Skin epidermis (tissue), 12 donors: Measurements from ENCODE around the gene SPIRE1.
"Not testable (repeated sequence)": the region's sequence is repeated elsewhere in the genome, so short reads cannot be mapped to it uniquely, and the experiment has no call there.

ENCODE experiments used
- H3K27ac ChIP-seq, 21 experiments: fragments of 200-600 bp; sonication (generic) in 11 of 21; one replicate each; pipeline ENCODE4 v1.5.0; 2020; ENCODE audit warnings: mild to moderate bottlenecking in 3 of 21, inconsistent platforms in 2 of 21, moderate library complexity in 2 of 21
- H3K4me3 ChIP-seq, 7 experiments: fragments of 200-600 bp; sonication (generic) in 2 of 7; one replicate each; pipeline ENCODE4 v1.5.0; 2020; ENCODE audit warnings: inconsistent platforms in 2 of 7, mild to moderate bottlenecking in 2 of 7, moderate library complexity in 1 of 7

SPIRE1 gene

GRCh38 chr18:12652861-12653401, 5.0 kb downstream of the SPIRE1 start:
- Histone ChIP-seq H3K27ac (peak overlapping the region in 3 of 21 experiments; percentile 7 to 28 (median 7)), H3K4me3 (no peak overlapping the region)

DNA sequence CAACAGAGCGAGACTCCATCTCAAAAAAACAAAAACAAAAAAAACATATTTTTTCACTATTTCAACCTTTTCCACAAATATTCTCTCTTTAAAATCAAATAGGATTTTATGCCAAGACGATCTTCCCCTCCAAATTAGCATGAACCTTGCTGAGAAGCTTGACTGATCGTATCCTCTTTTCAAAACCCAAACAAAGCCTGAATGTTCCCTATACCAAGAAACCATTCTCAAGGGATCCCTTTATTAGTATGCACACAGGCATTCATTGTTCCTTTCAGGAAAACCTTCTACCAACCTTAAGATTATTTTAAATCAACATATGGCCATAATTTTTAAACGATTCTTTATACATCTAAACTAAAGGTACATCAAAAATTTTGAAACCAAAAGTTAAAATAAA, 6.3 kb downstream of the SPIRE1 start:
- Histone ChIP-seq H3K4me3 (no peak overlapping the region), H3K27ac (no peak overlapping the region)

- H3K4me3 ChIP-seq, result no peak overlapping the region
- no peak overlapping the region for H3K27ac ChIP-seq
These were observed 10.1 kb downstream of the SPIRE1 start for GRCh38 chr18:12647773-12648172.

GRCh38 chr18:12645751-12646203, 12.1 kb downstream of the SPIRE1 start:
- no peak overlapping the region for H3K4me3 ChIP-seq
- peak overlapping the region in 5 of 21 experiments; percentile 4 to 51 (median 17) for H3K27ac ChIP-seq

GRCh38 chr18:12645254-12645653, 12.7 kb downstream of the SPIRE1 start:
- peak overlapping the region in 6 of 21 experiments; percentile 4 to 51 (median 16) for H3K27ac ChIP-seq
- no peak overlapping the region for H3K4me3 ChIP-seq

DNA sequence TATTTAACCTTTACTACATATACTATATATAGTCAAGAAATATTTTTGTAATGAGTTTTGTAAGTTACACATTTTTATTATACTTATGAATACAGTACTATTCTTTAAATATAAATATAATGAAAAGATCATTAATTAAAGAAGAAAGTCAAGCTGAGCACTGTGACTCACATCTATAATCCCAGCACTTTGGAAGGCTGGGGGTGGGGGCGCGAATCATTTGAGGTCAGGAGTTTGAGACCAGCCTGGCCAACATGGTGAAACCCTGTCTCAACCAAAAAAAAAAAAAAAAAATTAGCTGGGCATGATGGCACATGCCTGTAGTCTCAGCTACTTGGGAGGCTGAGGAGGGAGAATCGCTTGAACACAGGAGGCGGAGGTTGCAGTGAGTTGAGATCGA, 14.2 kb downstream of the SPIRE1 start:
- not testable (repeated sequence) for H3K27ac ChIP-seq, H3K4me3 ChIP-seq

DNA sequence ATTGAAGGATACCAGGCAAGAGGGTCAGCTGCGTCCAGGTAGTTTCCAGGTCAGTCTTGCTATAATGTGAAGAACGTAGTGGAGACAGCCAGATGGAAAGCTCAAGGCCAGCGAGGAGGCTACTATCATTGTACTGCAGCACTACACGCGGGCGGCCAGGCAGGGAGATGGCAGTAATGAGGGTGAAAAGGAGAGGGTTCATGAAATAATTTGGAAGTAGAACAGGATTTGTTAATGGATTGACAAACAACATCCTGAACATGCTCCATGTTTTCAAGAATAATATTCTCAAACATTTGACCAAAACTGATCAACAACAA, 17.1 kb downstream of the SPIRE1 start:
- Histone ChIP-seq H3K27ac (peak overlapping the region in 6 of 21 experiments; percentile 15 to 55 (median 28)), H3K4me3 (no peak overlapping the region)

DNA sequence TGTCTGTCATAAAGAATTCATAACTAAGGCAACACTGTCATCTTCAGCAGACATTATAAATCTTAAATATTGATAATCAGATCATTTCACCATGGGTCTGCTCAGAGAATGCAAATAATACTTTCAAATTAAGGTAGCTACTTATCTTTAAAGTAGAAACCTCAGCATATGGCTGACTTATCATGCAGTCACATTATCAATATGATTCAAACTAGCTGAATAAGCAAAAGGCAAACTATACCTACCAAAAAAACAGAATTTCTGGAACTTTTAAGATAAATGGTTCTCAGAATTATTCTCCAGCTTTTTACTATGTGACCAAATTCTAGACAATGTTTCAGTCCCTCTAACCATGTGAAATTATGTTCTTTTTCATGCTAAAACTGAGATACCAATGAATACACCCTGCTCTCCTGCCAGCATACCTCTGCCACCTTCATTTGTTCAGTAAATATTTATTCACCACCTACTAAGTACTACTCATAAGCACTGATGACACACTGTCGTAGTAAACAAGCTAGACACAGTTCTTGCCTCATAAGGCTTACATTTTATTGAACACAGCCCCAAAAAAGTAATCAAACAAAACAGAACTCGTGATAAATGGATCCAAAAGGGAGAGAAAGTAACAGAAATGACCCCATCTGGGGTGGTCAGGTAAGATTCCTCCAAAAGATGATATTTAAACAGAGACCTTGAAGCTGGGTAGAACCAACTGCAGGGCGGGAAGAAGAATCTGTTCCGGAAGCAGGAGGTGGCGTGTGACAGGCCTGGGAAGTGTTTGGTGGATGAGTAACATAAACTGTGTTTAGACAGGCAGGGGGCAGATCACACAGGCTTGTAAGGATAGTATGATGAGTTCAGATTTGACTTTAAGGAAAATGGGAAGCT, 17.7 kb downstream of the SPIRE1 start:
- Histone ChIP-seq H3K27ac (peak overlapping the region in 9 of 21 experiments; percentile 15 to 55 (median 30)), H3K4me3 (no peak overlapping the region)

DNA sequence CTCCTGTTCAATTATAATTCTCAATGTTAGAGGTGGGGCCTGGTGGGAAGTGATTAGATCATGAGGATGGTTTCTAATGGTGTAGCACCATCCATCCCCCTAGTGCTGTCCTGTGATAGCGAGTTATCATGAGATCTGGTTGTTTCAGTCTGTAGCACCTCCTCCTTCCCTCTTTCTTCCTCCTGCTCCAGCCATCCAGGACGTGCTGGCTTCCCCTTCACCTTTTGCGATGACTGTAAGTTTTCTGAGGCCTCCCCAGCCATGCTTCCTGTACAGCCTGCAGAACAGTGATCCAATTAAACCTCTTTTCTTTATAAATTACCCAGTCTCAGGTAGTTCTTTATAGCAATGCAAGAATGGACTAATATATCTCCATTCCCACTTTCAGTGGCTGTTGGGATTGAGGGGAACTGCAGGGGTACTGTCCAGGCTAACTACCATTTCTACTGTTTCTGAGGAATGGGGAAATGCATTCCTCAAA, 19.2 kb downstream of the SPIRE1 start:
- H3K4me3 ChIP-seq, result no peak overlapping the region
- peak overlapping the region in 2 of 21 experiments; percentile 30 to 31 for H3K27ac ChIP-seq

GRCh38 chr18:12637901-12638643, 19.8 kb downstream of the SPIRE1 start:
- peak overlapping the region in 1 of 21 experiments; percentile 30 for H3K27ac ChIP-seq

GRCh38 chr18:12637393-12637792, 20.5 kb downstream of the SPIRE1 start:
- Histone ChIP-seq H3K27ac (no peak overlapping the region), H3K4me3 (no peak overlapping the region)

More at GRCh38 chr18:12637901-12638643, 19.8 kb downstream of the SPIRE1 start:
- H3K4me3 ChIP-seq, result no peak overlapping the region

DNA sequence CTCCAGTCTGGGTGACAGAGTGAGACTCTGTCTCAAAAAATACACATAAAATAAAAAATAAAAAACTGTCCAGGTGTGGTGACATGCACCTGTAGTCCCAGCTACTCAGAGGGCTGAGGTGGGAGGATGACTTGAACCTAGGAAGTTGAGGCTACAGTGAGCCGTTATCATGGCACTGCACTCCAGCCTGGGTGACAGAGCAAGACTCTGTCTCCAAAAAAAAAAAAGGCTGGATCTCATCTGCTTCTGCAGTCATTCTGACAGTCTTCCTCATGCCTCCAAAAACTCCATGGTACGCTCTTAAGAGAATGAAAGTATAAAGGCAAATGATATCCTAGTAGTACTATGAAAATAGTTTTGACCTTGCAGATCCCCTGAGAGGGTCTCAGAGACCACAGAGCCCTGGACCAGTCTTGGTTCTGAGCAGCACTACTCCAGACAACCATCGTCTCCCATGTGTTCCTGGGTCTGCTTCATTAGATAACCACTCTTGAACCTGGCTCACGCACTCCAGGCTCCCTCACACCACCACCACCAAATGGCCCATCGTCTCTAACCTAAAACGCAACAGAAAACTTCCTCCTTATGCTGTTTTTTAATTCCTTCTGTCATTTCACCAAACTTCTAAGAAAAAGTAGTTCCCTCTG, 26.0 kb downstream of the SPIRE1 start:
- no peak overlapping the region for H3K4me3 ChIP-seq
- no peak overlapping the region for H3K27ac ChIP-seq

DNA sequence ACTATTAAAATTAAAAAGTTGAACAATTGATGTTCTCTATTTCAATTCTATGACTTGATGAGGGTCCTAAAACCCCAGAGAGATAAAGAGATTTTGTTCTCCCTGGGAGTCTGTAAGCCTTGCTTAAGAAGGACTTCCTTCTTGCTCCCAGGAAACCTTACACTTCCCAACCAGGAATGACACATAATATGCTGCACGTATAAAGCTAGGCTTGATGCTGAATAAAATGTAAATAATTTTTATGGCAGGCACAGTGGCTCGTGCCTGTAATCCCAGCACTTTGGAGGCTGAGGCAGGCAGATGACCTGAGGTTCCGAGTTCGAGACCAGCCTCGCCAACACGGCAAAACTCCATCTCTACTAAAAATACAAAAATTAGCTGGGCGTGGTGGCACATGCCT, 27.8 kb downstream of the SPIRE1 start:
- no peak overlapping the region for H3K27ac ChIP-seq
- H3K4me3 ChIP-seq, result no peak overlapping the region

DNA sequence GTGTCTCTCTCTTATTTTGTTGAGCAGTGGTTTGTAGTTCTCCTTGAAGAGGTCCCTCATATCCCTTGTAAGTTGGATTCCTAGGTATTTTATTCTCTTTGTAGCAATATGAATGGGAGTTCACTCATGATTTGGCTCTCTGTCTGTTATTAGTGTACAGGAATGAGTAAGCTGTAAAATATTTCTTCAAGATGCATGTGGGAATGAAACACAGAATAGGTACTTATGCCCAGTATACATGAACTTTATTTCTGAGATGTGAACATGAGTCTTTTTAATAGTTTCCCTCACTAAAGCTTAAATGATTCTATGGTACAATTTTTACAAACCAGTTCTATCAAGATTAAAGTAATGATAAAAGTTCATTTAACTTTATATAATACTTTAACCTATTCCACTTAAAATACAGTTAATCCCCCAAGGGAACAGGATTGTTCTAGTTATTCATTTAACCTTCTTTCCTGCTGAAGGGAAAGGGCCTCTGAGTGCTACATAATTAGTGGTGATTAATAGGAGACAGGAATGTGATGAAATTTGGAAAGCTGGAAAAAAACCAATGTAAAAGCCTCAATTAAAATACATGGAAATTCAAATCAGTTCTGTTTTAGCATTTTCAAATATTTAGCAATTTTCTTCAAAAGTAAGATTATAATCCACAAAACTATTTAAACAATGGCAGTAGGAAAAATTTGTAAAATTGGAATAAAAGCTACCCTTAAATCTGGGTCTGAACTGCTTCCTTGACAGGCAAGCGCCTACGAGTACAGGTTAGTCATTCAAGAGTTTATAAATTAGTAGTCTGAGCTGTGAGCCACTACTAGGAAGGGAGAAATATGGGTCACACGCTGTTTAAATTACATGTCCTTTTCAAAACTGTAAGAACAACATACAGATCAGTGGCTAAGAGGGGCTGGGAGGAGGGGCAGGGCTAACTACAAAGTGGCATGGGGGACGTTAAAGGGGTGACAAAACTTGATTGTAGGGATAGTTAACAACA, 28.9 kb downstream of the SPIRE1 start:
- no peak overlapping the region for H3K4me3 ChIP-seq
- no peak overlapping the region for H3K27ac ChIP-seq

GRCh38 chr18:12627199-12627598, 30.7 kb downstream of the SPIRE1 start:
- H3K4me3 ChIP-seq, H3K27ac ChIP-seq: not testable (repeated sequence)

GRCh38 chr18:12625241-12625640, 32.7 kb downstream of the SPIRE1 start:
- no peak overlapping the region for H3K27ac ChIP-seq
- no peak overlapping the region for H3K4me3 ChIP-seq

GRCh38 chr18:12621742-12622306, 36.1 kb downstream of the SPIRE1 start:
- no peak overlapping the region for H3K4me3 ChIP-seq
- H3K27ac ChIP-seq, result no peak overlapping the region

DNA sequence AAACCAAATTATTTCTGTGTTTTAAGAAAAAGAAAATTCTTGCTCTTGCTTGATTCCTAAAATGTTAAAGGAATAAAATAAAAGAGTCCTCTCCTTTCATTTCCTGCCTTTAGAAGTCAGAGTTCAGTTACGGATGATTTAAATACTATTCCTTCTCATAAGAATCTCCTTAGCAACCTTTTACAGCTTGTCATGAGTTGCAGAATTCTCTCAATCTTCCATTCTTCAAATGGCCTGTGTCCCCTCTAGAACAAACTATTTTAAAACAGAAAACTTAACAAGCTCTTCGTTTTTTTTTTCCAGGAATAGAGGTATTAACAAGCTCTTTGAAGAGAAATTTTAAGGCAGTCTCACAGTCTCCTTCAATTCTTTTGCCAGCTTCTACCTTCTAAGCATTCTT, 42.2 kb downstream of the SPIRE1 start:
- H3K4me3 ChIP-seq, result no peak overlapping the region
- no peak overlapping the region for H3K27ac ChIP-seq
